ENCODE measurements around the gene NTM.

- TF ChIP-seq, protein P1, sequence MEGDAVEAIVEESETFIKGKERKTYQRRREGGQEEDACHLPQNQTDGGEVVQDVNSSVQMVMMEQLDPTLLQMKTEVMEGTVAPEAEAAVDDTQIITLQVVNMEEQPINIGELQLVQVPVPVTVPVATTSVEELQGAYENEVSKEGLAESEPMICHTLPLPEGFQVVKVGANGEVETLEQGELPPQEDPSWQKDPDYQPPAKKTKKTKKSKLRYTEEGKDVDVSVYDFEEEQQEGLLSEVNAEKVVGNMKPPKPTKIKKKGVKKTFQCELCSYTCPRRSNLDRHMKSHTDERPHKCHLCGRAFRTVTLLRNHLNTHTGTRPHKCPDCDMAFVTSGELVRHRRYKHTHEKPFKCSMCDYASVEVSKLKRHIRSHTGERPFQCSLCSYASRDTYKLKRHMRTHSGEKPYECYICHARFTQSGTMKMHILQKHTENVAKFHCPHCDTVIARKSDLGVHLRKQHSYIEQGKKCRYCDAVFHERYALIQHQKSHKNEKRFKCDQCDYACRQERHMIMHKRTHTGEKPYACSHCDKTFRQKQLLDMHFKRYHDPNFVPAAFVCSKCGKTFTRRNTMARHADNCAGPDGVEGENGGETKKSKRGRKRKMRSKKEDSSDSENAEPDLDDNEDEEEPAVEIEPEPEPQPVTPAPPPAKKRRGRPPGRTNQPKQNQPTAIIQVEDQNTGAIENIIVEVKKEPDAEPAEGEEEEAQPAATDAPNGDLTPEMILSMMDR (IDR thresholded peaks at IDR 0.05): no peak
- TF ChIP-seq POLR2A (IDR thresholded peaks at IDR 0.05): no peak
Measured at GRCh38 chr11:131874070-131874469, 503.7 kb downstream of the NTM start.
